ENCODE measurements around the gene GALNT6. TPM values are rescaled to one million over a fixed set of nuclear protein-coding genes. Genes with fewer than 3 reads are reported as not detected.

GALNT6 gene
- total RNA-seq, 1 experiment from 2014 or later: 6.5 TPM

- no TSS peak for BruUV-seq (replicated peaks)
- POLR2A ChIA-PET: no interaction called here
- no peaks in the 10 kb centered on the region for H3K9me3 ChIP-seq (ENCODE audit: control insufficient read depth, insufficient read depth, low read depth, low read length)
Observed at GRCh38 chr12:51373187-51373586, 18.0 kb downstream of the GALNT6 start.

DNA sequence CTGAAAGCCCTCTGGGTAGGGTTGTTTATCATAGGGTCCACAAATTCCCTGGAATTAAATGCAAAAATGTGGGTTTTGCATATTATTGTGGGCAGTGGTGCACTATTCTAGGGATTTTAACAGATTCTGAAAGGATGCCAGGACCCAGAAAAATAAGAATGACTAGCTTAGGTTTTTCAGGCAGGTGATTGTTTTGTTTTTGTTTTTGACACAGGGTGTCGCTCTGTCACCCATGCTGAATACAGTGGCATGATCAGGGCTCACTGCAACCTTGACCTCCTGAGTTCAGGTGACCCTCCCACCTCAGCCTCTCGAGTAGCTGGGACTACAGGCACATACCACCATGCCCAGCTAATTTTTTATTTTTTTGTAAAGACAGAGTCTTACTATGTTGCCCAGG lies 19.2 kb downstream of the GALNT6 start:
- H3K4me1 ChIP-seq (ENCODE audit: control insufficient read depth, insufficient read depth, low read length): peaks cover 10% of the 10 kb centered on the region
- ChIA-PET POLR2A (no interaction called here), CTCF (interaction anchor here (1.0 kb wide), 1 partner anchor 31 kb away, joined by 3 read pairs; no protein-coding TSS in a partner anchor)
- peak overlapping the region in 1 of 2 experiments; percentile 21; a peak in 1 of 4 replicates for H3K4me3 ChIP-seq (ENCODE audit: low read depth in 2 of 2, low read length in 2 of 2)
- DNase-seq (ENCODE audit: low read depth, low spot score) (no peak), ATAC-seq (peak; percentile 18; the same call in 1 of the 2 replicates)
- BruUV-seq (replicated peaks): no TSS peak
- no peaks in the 10 kb centered on the region for H3K9me3 ChIP-seq (ENCODE audit: control insufficient read depth, insufficient read depth, low read depth, low read length)
- in situ Hi-C loops (cut with HindIII; ENCODE audit: low pct_unique_long_range_greater_than_20kb, low sequenced_read_pairs): no loop called here
- H3K36me3 ChIP-seq (ENCODE audit: control insufficient read depth, insufficient read depth, low read length): no peaks in the 10 kb centered on the region
- intact Hi-C loops (cut with micrococcal nuclease; ENCODE audit: unreplicated experiment): no loop called here
- H3K27me3 ChIP-seq (ENCODE audit: control insufficient read depth, insufficient read depth, low read length): no peaks in the 10 kb centered on the region
- TF ChIP-seq, protein P1, sequence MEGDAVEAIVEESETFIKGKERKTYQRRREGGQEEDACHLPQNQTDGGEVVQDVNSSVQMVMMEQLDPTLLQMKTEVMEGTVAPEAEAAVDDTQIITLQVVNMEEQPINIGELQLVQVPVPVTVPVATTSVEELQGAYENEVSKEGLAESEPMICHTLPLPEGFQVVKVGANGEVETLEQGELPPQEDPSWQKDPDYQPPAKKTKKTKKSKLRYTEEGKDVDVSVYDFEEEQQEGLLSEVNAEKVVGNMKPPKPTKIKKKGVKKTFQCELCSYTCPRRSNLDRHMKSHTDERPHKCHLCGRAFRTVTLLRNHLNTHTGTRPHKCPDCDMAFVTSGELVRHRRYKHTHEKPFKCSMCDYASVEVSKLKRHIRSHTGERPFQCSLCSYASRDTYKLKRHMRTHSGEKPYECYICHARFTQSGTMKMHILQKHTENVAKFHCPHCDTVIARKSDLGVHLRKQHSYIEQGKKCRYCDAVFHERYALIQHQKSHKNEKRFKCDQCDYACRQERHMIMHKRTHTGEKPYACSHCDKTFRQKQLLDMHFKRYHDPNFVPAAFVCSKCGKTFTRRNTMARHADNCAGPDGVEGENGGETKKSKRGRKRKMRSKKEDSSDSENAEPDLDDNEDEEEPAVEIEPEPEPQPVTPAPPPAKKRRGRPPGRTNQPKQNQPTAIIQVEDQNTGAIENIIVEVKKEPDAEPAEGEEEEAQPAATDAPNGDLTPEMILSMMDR (IDR thresholded peaks at IDR 0.05): no peak
- TF ChIP-seq, protein P2, sequence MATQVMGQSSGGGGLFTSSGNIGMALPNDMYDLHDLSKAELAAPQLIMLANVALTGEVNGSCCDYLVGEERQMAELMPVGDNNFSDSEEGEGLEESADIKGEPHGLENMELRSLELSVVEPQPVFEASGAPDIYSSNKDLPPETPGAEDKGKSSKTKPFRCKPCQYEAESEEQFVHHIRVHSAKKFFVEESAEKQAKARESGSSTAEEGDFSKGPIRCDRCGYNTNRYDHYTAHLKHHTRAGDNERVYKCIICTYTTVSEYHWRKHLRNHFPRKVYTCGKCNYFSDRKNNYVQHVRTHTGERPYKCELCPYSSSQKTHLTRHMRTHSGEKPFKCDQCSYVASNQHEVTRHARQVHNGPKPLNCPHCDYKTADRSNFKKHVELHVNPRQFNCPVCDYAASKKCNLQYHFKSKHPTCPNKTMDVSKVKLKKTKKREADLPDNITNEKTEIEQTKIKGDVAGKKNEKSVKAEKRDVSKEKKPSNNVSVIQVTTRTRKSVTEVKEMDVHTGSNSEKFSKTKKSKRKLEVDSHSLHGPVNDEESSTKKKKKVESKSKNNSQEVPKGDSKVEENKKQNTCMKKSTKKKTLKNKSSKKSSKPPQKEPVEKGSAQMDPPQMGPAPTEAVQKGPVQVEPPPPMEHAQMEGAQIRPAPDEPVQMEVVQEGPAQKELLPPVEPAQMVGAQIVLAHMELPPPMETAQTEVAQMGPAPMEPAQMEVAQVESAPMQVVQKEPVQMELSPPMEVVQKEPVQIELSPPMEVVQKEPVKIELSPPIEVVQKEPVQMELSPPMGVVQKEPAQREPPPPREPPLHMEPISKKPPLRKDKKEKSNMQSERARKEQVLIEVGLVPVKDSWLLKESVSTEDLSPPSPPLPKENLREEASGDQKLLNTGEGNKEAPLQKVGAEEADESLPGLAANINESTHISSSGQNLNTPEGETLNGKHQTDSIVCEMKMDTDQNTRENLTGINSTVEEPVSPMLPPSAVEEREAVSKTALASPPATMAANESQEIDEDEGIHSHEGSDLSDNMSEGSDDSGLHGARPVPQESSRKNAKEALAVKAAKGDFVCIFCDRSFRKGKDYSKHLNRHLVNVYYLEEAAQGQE (IDR thresholded peaks at IDR 0.05; ENCODE audit: insufficient read depth in 1 of 2, low read depth in 2 of 2, low read length in 1 of 2): no peak
- TF ChIP-seq SIN3A (IDR thresholded peaks at IDR 0.05; ENCODE audit: borderline replicate concordance, insufficient read depth, low read depth, low read length): no peak
- no peak for TF ChIP-seq TCF7L2 (IDR thresholded peaks at IDR 0.05; ENCODE audit: low read depth, low read length)
- TF ChIP-seq POLR2AphosphoS5 (IDR thresholded peaks at IDR 0.05; ENCODE audit: low read depth, low read length): no peak
- H3K27ac ChIP-seq (ENCODE audit: low read length): peak overlapping the region; percentile 69

More at GRCh38 chr12:51373187-51373586, 18.0 kb downstream of the GALNT6 start:
- H3K4me3 ChIP-seq (ENCODE audit: low read depth in 2 of 2, low read length in 2 of 2): no peak overlapping the region
- in situ Hi-C loops (cut with HindIII; ENCODE audit: low pct_unique_long_range_greater_than_20kb, low sequenced_read_pairs): no loop called here
- intact Hi-C loops (cut with micrococcal nuclease; ENCODE audit: unreplicated experiment): no loop called here
- peaks cover 10% of the 10 kb centered on the region for H3K4me1 ChIP-seq (ENCODE audit: control insufficient read depth, insufficient read depth, low read length)
- TF ChIP-seq, protein P2 (IDR thresholded peaks at IDR 0.05; ENCODE audit: insufficient read depth in 1 of 2, low read depth in 2 of 2, low read length in 1 of 2): no peak
- TF ChIP-seq, protein P1 (IDR thresholded peaks at IDR 0.05): no peak
- TF ChIP-seq POLR2AphosphoS5 (IDR thresholded peaks at IDR 0.05; ENCODE audit: low read depth, low read length) (no peak), SIN3A (IDR thresholded peaks at IDR 0.05; ENCODE audit: borderline replicate concordance, insufficient read depth, low read depth, low read length) (no peak), TCF7L2 (IDR thresholded peaks at IDR 0.05; ENCODE audit: low read depth, low read length) (no peak)
- CTCF ChIA-PET: no interaction called here
- no peaks in the 10 kb centered on the region for H3K36me3 ChIP-seq (ENCODE audit: control insufficient read depth, insufficient read depth, low read length)
- H3K27ac ChIP-seq (ENCODE audit: low read length): no peak overlapping the region
- H3K27me3 ChIP-seq (ENCODE audit: control insufficient read depth, insufficient read depth, low read length): no peaks in the 10 kb centered on the region
- ATAC-seq (no peak), DNase-seq (ENCODE audit: low read depth, low spot score) (no peak)

Measured in Panc1 (cell line).